Nephron progenitor cell (in vitro differentiated cells): ENCODE results near the gene SP2.
A peak's percentile ranks its signal among the peaks of the same experiment; 100 is the strongest.

Experiments
- DNase-seq: peaks from one replicate; pipeline ENCODE4 v3.0.0; 2021
- H3K27ac Mint-ChIP-seq: 2 replicates; pipeline ENCODE4 v1.8.0; 2021; ENCODE audit warnings: mild to moderate bottlenecking, moderate library complexity, mixed read lengths
- H3K27me3 Mint-ChIP-seq: 2 replicates; pipeline ENCODE4 v1.8.0; 2021; ENCODE audit warnings: mild to moderate bottlenecking, low read depth, mixed read lengths; ENCODE audit not compliant: poor library complexity
- H3K36me3 Mint-ChIP-seq: 2 replicates; pipeline ENCODE4 v1.8.0; 2021; ENCODE audit warnings: low read depth, mixed read lengths
- H3K4me1 Mint-ChIP-seq: 2 replicates; pipeline ENCODE4 v1.8.0; 2021; ENCODE audit warnings: mixed read lengths
- H3K4me3 Mint-ChIP-seq: 2 replicates; pipeline ENCODE4 v1.8.0; 2021; ENCODE audit warnings: mild to moderate bottlenecking, moderate library complexity, mixed read lengths
- H3K9me3 Mint-ChIP-seq: 2 replicates; pipeline ENCODE4 v1.8.0; 2021; ENCODE audit warnings: mild to moderate bottlenecking, moderate library complexity, mixed read lengths
- TF ChIP-seq, protein P1 (sequence below): fragments of 200-600 bp; sonication (generic); IDR thresholded peaks from 2 replicates; pipeline ENCODE4 v1.5.0; 2021; ENCODE audit warnings: antibody characterized with exemption

Gene SP2

DNA sequence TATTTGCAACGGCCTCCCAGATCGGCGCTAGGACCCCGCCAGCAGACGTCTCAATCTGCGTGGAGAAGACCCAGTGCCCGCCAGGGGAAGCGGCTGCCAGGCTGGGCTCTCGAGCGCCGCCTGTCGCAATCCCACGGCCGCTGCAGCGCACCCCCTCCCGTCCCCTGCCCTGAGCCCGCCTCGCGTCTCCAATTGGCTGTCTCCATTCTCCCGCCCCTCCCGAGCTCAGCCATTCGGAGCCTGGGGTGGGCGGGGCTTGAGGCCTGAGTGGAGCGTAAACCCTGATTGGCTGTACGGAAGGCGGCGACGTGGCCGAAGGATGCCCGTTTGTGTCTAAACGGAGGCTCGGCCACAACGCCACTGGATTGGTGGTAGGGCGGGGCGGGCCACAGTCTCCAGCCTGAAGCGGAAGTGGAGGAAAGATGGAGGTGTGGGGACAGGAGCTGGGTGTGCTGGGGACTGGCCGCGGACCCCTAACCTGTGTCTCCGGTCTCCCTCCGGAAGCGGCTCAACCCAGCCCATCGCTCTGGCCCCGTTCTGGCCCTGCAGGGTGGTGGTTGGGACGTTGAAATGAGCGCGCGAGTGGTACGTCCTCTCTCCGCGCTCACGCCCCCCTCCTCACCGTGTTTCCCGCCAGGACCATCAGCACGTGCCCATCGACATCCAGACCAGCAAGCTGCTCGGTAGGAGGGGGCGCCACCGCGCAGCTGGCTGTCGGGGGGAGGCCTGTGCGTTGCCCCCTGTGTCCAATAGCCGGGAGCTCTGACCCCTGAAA is 74.9 kb downstream of the SP2 start, which contains the start of gene CDK5RAP3:
TSS of gene CDK5RAP3 (plus strand) at position 389 of the 775 bp plus-strand sequence. CDS start at position 423, 34 bp downstream.
- peak within 1 kb of the TSS; percentile 89 for H3K4me3 Mint-ChIP-seq
- TF ChIP-seq, protein P1, sequence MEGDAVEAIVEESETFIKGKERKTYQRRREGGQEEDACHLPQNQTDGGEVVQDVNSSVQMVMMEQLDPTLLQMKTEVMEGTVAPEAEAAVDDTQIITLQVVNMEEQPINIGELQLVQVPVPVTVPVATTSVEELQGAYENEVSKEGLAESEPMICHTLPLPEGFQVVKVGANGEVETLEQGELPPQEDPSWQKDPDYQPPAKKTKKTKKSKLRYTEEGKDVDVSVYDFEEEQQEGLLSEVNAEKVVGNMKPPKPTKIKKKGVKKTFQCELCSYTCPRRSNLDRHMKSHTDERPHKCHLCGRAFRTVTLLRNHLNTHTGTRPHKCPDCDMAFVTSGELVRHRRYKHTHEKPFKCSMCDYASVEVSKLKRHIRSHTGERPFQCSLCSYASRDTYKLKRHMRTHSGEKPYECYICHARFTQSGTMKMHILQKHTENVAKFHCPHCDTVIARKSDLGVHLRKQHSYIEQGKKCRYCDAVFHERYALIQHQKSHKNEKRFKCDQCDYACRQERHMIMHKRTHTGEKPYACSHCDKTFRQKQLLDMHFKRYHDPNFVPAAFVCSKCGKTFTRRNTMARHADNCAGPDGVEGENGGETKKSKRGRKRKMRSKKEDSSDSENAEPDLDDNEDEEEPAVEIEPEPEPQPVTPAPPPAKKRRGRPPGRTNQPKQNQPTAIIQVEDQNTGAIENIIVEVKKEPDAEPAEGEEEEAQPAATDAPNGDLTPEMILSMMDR = peak; percentile 97
- DNase-seq = peak; percentile 100
- H3K27me3 Mint-ChIP-seq = peaks cover 8% of the 10 kb centered on the region
- H3K9me3 Mint-ChIP-seq = peaks cover 3% of the 10 kb centered on the region
- peaks cover 22% of the 10 kb centered on the region for H3K36me3 Mint-ChIP-seq
- peaks cover 39% of the 10 kb centered on the region for H3K4me1 Mint-ChIP-seq
- H3K27ac Mint-ChIP-seq = peak within 1 kb of the TSS; percentile 90

DNA sequence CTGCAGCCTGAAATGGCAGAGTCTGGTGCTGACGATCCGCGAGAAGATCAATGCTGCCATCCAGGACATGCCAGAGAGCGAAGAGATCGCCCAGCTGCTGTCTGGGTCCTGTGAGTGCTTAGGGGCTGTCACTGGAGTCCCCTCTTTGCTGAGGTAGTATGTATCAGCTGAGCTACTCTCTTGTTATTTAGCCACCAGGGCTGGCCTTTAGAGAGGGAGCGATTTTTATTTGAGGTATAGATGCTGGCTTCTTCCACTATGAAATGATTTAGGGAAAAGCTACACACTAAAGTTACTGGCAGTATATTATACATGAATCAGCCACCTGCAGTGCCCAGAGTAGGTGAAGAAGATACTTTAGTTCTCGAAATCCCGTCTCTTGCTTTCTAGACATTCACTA is 77.5 kb downstream of the SP2 start:
- Mint-ChIP-seq H3K4me3 (no peak overlapping the region), H3K4me1 (peaks cover 41% of the 10 kb centered on the region), H3K27me3 (peaks cover 3% of the 10 kb centered on the region), H3K27ac (no peak overlapping the region), H3K36me3 (peaks cover 40% of the 10 kb centered on the region), H3K9me3 (peaks cover 3% of the 10 kb centered on the region)
- TF ChIP-seq, protein P1 = no peak
- no peak for DNase-seq

DNA sequence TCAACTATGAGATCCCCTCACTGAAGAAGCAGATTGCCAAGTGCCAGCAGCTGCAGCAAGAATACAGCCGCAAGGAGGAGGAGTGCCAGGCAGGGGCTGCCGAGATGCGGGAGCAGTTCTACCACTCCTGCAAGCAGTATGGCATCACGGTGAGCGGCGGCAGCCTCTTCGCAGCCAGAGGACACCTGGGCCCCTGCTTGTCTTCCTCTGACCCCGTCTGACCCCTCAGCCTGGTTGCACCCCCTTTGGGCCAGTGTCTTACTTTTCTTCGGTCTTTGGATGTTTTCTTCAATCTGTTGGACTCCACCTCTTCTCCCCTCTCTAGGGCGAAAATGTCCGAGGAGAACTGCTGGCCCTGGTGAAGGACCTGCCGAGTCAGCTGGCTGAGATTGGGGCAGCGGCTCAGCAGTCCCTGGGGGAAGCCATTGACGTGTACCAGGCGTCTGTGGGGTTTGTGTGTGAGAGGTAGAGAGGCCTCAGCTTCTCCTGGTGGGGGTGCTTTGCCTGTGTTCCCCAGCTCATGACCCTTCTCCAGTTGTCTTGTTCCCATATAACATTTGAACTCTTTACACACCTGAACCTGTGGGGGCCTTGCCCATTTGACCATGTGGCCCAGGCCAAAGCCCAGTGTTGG is 79.3 kb downstream of the SP2 start:
- H3K27me3 Mint-ChIP-seq = peaks cover 10% of the 10 kb centered on the region
- peaks cover 49% of the 10 kb centered on the region for H3K4me1 Mint-ChIP-seq
- no peak for DNase-seq
- H3K27ac Mint-ChIP-seq = no peak overlapping the region
- TF ChIP-seq, protein P1 = no peak
- H3K9me3 Mint-ChIP-seq = no peaks in the 10 kb centered on the region
- peaks cover 58% of the 10 kb centered on the region for H3K36me3 Mint-ChIP-seq
- H3K4me3 Mint-ChIP-seq = no peak overlapping the region

DNA sequence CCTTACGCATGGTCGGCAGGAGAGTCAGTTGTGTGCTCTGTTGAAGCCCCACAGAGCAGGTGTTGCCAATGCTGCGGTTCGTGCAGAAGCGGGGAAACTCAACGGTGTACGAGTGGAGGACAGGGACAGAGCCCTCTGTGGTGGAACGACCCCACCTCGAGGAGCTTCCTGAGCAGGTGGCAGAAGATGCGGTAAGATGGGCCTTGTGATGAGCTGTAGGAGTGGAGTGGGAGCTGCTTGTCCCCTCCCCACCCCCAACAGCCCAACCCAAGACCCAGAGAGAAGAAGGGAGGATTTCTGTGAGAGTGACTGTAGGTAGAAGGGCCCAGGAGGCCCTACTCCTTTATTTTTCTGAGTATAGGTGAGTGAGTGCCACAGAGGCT is 79.8 kb downstream of the SP2 start:
- DNase-seq = no peak
- H3K9me3 Mint-ChIP-seq = no peaks in the 10 kb centered on the region
- no peak overlapping the region for H3K4me3 Mint-ChIP-seq
- peaks cover 11% of the 10 kb centered on the region for H3K27me3 Mint-ChIP-seq
- TF ChIP-seq, protein P1 = no peak
- H3K4me1 Mint-ChIP-seq = peaks cover 49% of the 10 kb centered on the region
- peaks cover 63% of the 10 kb centered on the region for H3K36me3 Mint-ChIP-seq
- H3K27ac Mint-ChIP-seq = no peak overlapping the region

DNA sequence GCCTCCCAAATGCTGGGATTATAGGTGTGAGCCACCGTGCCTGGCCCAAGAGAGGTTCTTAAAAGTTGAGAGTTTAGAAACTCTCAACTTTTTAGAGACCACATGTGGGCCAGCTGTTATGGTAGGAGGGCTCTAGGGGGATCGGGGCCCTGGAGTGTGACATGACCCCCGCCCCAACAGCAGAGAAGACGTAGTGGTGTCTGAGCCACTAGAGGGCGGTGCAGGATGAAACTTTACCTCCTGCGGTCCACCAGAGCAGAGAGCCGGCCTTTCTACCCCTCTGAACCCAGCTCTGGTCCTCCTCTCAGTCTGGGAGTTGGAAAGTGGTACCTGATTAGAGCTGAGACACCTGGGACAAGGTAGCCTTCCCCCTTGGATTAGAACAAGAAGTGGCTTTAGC is 82.3 kb downstream of the SP2 start:
- TF ChIP-seq, protein P1 = peak; percentile 74
- H3K36me3 Mint-ChIP-seq = peaks cover 65% of the 10 kb centered on the region
- no peaks in the 10 kb centered on the region for H3K9me3 Mint-ChIP-seq
- peak; percentile 80 for DNase-seq
- H3K4me3 Mint-ChIP-seq = no peak overlapping the region
- peaks cover 56% of the 10 kb centered on the region for H3K4me1 Mint-ChIP-seq
- H3K27ac Mint-ChIP-seq = no peak overlapping the region
- peaks cover 11% of the 10 kb centered on the region for H3K27me3 Mint-ChIP-seq
